ENCODE measurements around the gene ESYT3. TPM values are rescaled to one million over a fixed set of nuclear protein-coding genes. Genes with fewer than 3 reads are reported as not detected.

ESYT3 gene
- total and polyA plus RNA-seq, 9 of the 15 experiments (the other 6 are each of a cell fraction or from before 2014, with no cell fraction given): not detected

- TF ChIP-seq, protein P1, sequence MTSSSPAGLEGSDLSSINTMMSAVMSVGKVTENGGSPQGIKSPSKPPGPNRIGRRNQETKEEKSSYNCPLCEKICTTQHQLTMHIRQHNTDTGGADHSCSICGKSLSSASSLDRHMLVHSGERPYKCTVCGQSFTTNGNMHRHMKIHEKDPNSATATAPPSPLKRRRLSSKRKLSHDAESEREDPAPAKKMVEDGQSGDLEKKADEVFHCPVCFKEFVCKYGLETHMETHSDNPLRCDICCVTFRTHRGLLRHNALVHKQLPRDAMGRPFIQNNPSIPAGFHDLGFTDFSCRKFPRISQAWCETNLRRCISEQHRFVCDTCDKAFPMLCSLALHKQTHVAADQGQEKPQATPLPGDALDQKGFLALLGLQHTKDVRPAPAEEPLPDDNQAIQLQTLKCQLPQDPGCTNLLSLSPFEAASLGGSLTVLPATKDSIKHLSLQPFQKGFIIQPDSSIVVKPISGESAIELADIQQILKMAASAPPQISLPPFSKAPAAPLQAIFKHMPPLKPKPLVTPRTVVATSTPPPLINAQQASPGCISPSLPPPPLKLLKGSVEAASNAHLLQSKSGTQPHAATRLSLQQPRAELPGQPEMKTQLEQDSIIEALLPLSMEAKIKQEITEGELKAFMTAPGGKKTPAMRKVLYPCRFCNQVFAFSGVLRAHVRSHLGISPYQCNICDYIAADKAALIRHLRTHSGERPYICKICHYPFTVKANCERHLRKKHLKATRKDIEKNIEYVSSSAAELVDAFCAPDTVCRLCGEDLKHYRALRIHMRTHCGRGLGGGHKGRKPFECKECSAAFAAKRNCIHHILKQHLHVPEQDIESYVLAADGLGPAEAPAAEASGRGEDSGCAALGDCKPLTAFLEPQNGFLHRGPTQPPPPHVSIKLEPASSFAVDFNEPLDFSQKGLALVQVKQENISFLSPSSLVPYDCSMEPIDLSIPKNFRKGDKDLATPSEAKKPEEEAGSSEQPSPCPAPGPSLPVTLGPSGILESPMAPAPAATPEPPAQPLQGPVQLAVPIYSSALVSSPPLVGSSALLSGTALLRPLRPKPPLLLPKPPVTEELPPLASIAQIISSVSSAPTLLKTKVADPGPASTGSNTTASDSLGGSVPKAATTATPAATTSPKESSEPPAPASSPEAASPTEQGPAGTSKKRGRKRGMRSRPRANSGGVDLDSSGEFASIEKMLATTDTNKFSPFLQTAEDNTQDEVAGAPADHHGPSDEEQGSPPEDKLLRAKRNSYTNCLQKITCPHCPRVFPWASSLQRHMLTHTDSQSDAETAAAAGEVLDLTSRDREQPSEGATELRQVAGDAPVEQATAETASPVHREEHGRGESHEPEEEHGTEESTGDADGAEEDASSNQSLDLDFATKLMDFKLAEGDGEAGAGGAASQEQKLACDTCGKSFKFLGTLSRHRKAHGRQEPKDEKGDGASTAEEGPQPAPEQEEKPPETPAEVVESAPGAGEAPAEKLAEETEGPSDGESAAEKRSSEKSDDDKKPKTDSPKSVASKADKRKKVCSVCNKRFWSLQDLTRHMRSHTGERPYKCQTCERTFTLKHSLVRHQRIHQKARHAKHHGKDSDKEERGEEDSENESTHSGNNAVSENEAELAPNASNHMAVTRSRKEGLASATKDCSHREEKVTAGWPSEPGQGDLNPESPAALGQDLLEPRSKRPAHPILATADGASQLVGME (CRISPR knock-in tag; IDR thresholded peaks at IDR 0.05): no peak
- TF ChIP-seq DNMT1 (IDR thresholded peaks at IDR 0.05) (no peak), HIVEP1 (CRISPR knock-in tag; IDR thresholded peaks at IDR 0.05) (no peak), IRF2 (CRISPR knock-in tag; IDR thresholded peaks at IDR 0.05) (no peak)
These were observed 62.6 kb downstream of the ESYT3 start (continued) for GRCh38 chr3:138497021-138497420.

- intact Hi-C loops (cut with micrococcal nuclease) (no loop called here), in situ Hi-C loops (cut with MboI) (no loop called here)
- no peaks in the 10 kb centered on the region for H3K27me3 ChIP-seq (ENCODE audit: control insufficient read depth in 2 of 2, insufficient read depth in 2 of 2, low read length in 2 of 2)
- H3K4me2 ChIP-seq (ENCODE audit: insufficient read depth, low read length): no peak overlapping the region
- H3K36me3 ChIP-seq (ENCODE audit: control insufficient read depth, insufficient read depth, low read length): no peaks in the 10 kb centered on the region
- H3K4me1 ChIP-seq (replicated peaks in 1 of 2; ENCODE audit: control insufficient read depth in 2 of 2, insufficient read depth in 2 of 2, low read length in 2 of 2): no peaks in the 10 kb centered on the region
- H3K79me2 ChIP-seq (ENCODE audit: control insufficient read depth, insufficient read depth, low read length): no peaks in the 10 kb centered on the region
- no peak overlapping the region for H3K9ac ChIP-seq (ENCODE audit: insufficient read depth in 1 of 2, low read depth in 2 of 2, low read length in 2 of 2)
- no peak for DNase-seq (ENCODE audit: extremely low read depth in 1 of 4, low spot score in 3 of 4)
- no peaks in the 10 kb centered on the region for H4K20me1 ChIP-seq (replicated peaks; ENCODE audit: control insufficient read depth, insufficient read depth, low read length)
- no TSS peak for BruUV-seq (replicated peaks)
- H3K27ac ChIP-seq (ENCODE audit: extremely low read depth, low read depth, low read length): no peak overlapping the region
- 91% methylated on average over 1 of the region's 1 CpG for WGBS (ENCODE audit: insufficient coverage, low coverage, missing lambda C conversion rate)
- no peak overlapping the region for H2AFZ ChIP-seq (ENCODE audit: low read depth, low read length)
- no peaks in the 10 kb centered on the region for H3K9me1 ChIP-seq (ENCODE audit: control insufficient read depth, insufficient read depth, low read length)
- POLR2A ChIA-PET: no interaction called here
- CTCF ChIA-PET (ENCODE audit: low intra/inter-chr PET ratio): no interaction called here
- no peaks in the 10 kb centered on the region for H3K9me3 ChIP-seq (replicated peaks; ENCODE audit: control insufficient read depth, insufficient read depth, low read depth, low read length)
- H3K4me3 ChIP-seq: no peak overlapping the region
- FAIRE-seq: no peak
- no peak for ATAC-seq
- TF ChIP-seq, protein P2, sequence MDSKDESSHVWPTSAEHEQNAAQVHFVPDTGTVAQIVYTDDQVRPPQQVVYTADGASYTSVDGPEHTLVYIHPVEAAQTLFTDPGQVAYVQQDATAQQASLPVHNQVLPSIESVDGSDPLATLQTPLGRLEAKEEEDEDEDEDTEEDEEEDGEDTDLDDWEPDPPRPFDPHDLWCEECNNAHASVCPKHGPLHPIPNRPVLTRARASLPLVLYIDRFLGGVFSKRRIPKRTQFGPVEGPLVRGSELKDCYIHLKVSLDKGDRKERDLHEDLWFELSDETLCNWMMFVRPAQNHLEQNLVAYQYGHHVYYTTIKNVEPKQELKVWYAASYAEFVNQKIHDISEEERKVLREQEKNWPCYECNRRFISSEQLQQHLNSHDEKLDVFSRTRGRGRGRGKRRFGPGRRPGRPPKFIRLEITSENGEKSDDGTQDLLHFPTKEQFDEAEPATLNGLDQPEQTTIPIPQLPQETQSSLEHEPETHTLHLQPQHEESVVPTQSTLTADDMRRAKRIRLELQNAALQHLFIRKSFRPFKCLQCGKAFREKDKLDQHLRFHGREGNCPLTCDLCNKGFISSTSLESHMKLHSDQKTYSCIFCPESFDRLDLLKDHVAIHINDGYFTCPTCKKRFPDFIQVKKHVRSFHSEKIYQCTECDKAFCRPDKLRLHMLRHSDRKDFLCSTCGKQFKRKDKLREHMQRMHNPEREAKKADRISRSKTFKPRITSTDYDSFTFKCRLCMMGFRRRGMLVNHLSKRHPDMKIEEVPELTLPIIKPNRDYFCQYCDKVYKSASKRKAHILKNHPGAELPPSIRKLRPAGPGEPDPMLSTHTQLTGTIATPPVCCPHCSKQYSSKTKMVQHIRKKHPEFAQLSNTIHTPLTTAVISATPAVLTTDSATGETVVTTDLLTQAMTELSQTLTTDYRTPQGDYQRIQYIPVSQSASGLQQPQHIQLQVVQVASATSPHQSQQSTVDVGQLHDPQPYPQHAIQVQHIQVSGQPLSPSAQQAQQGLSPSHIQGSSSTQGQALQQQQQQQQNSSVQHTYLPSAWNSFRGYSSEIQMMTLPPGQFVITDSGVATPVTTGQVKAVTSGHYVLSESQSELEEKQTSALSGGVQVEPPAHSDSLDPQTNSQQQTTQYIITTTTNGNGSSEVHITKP (IDR thresholded peaks at IDR 0.05; ENCODE audit: partially characterized antibody): no peak
- no peak for TF ChIP-seq ZNF699 (CRISPR knock-in tag; IDR thresholded peaks at IDR 0.05; ENCODE audit: insufficient replicate concordance)
- TF ChIP-seq PRPF4 (IDR thresholded peaks at IDR 0.05; ENCODE audit: insufficient read depth, low read depth, low read length, poor library complexity, severe bottlenecking): no peak
These were observed 63.4 kb downstream of the ESYT3 start for GRCh38 chr3:138497851-138498250.

Measured in K562 (cell line).